Heart left ventricle (tissue), 13 donors: ENCODE data around the gene RAB5IF.

Experiments
- CTCF ChIP-seq, 12 donors: fragments of 200-600 bp; sonication (generic) in 4 of 12; IDR thresholded peaks; one replicate each; pipeline versions ENCODE4 v1.5.0 to v1.8.0; 2018 to 2022; ENCODE audit warnings: antibody characterized with exemption in 12 of 12, mild to moderate bottlenecking in 5 of 12
- POLR2A ChIP-seq, 2 donors: fragments of 450-650 bp; IDR thresholded peaks; one replicate each; pipeline ENCODE4 v1.6.1; 2017; ENCODE audit warnings: antibody characterized with exemption in 2 of 2, mild to moderate bottlenecking in 2 of 2, moderate library complexity in 2 of 2
- donor health status: ischemic (EF 13 %, LVEDD 7.1; RV severe dilation, severe dysfunction).
- donor health status: DM: no; HTN: yes; CAD: no.
- donor health status: DM: no; HTN: no; CAD: no.
- donor health status: ischemic (EF 25% LVEDD 6.9; RV normal size, moderate dysfunction).
- donor health status: ischemic (EF 25% LVEDD 5.7; RV mildly dilated, moderate dysfunction).
- donor health status: ischemic (EF 35%, LVEDD 5.7; RV mildly dilated, moderate dysfunction).
- donor health status: nonischemic (EF 11% LVEDD 7.7; RV severe dilation, severe dysfunction).
- donor health status: DM: yes; HTN: yes; CAD: no.
- donor health status: PGD.
- donor health status: ischemic (EF 29% LVEDD 5.4; RV normal size, mild dysfunction).
- donor health status: nonischemic (EF 23%, LVEDD 6.1; RV moderate dilation, normal function).

GRCh38 chr20:36646678-36647077 is 41.1 kb downstream of the RAB5IF start:
- TF ChIP-seq CTCF (IDR thresholded peaks at IDR 0.05) (no peak), POLR2A (IDR thresholded peaks at IDR 0.05) (no peak)
